Panc1 (cell line): Measurements from ENCODE around the gene TROAP. TPM values are rescaled to one million over a fixed set of nuclear protein-coding genes. Genes with fewer than 3 reads are reported as not detected.
"Not testable (repeated sequence)": the region's sequence is repeated elsewhere in the genome, so short reads cannot be mapped to it uniquely, and the experiment has no call there.

Source experiments
- ATAC-seq: fragments of 200-7000 bp; cut with Tn5 transposase; 2 replicates; pipeline ENCODE4 v1.9.1; 2020; ENCODE audit warnings: mild to moderate bottlenecking, moderate library complexity
- BruUV-seq: library from RNA; stranded (reverse); fragments of 400-500 nt; replicated peaks from 2 replicates; lab custom pipeline; 2021; lab: Mats Ljungman, UMichigan
- CTCF ChIA-PET: fragments of 300-600 bp; sonication (Branson Sonifier 250); formaldehyde crosslinking; loops from one replicate; lab custom pipeline; 2022; ENCODE audit warnings: antibody characterized with exemption; lab: Charles Lee
- POLR2A ChIA-PET: fragments of 300-600 bp; sonication (Branson Sonifier 250); formaldehyde crosslinking; loops from one replicate; lab custom pipeline; 2022; ENCODE audit warnings: antibody characterized with exemption; lab: Charles Lee
- DNase-seq: peaks from one replicate; pipeline ENCODE4 v3.0.0-alpha.2; 2010; ENCODE audit warnings: low read depth, low spot score
- H3K27ac ChIP-seq: 2 replicates; pipeline ENCODE4 v1.5.1; 2011; ENCODE audit warnings: mild to moderate bottlenecking, low read length, inconsistent platforms
- H3K27me3 ChIP-seq: fragments of 200-500 bp; sonication (Bioruptor generic); 2 replicates; pipeline ENCODE4 v1.6.0; 2014; ENCODE audit warnings: low read length, inconsistent platforms; ENCODE audit not compliant: control insufficient read depth, insufficient read depth
- H3K36me3 ChIP-seq: fragments of 200-500 bp; sonication (Bioruptor generic); 2 replicates; pipeline ENCODE4 v1.5.1; 2014; ENCODE audit warnings: inconsistent platforms, mild to moderate bottlenecking, low read length, moderate library complexity; ENCODE audit not compliant: control insufficient read depth, insufficient read depth
- H3K4me1 ChIP-seq: 2 replicates; pipeline ENCODE4 v1.5.1; 2011; ENCODE audit warnings: inconsistent platforms, mild to moderate bottlenecking, low read length, moderate library complexity; ENCODE audit not compliant: control insufficient read depth, insufficient read depth
- H3K4me3 ChIP-seq, 2 experiments: 2 replicates each; pipeline ENCODE4 v1.5.1; 2011 to 2012; ENCODE audit warnings: low read depth in 2 of 2, low read length in 2 of 2, mild to moderate bottlenecking in 2 of 2, inconsistent platforms in 1 of 2, moderate library complexity in 1 of 2
- H3K9me3 ChIP-seq: fragments of 200-500 bp; sonication (Bioruptor generic); 2 replicates; pipeline ENCODE4 v1.5.1; 2014; ENCODE audit warnings: low read depth, mild to moderate bottlenecking, inconsistent platforms, low read length, moderate library complexity; ENCODE audit not compliant: control insufficient read depth, insufficient read depth
- POLR2AphosphoS5 ChIP-seq: IDR thresholded peaks from 2 replicates; pipeline ENCODE4 v1.6.1; 2012; ENCODE audit warnings: mild to moderate bottlenecking, low read depth, low read length, moderate library complexity
- SIN3A ChIP-seq: IDR thresholded peaks from 2 replicates; pipeline ENCODE4 v1.6.1; 2012; ENCODE audit warnings: low read depth, mild to moderate bottlenecking, low read length, moderate library complexity, borderline replicate concordance; ENCODE audit not compliant: insufficient read depth
- TCF7L2 ChIP-seq: IDR thresholded peaks from 2 replicates; pipeline ENCODE4 v1.6.1; 2011; ENCODE audit warnings: mild to moderate bottlenecking, low read depth, low read length, inconsistent platforms
- in situ Hi-C: cut with HindIII; loops from 2 replicates; pipeline ENCODE4 v1.10.0; 2016; ENCODE audit warnings: low sequenced_read_pairs, low pct_unique_long_range_greater_than_20kb
- intact Hi-C: fragments of 100-400 bp; cut with micrococcal nuclease; formaldehyde crosslinking; loops from one replicate; pipeline ENCODE4 v1.10.0; 2022; ENCODE audit not compliant: unreplicated experiment
- total RNA-seq: library from RNA; stranded (reverse); gene quantifications from one replicate; pipeline ENCODE4 v1.2.1, GENCODE V29; 2021; ENCODE audit not compliant: unreplicated experiment
- TF ChIP-seq, protein P1 (sequence below), 2 experiments: IDR thresholded peaks; 2 replicates each; pipeline ENCODE4 v1.6.1; 2011 to 2012; ENCODE audit warnings: low read depth in 2 of 2, control low read depth in 1 of 2, low read length in 1 of 2, mild to moderate bottlenecking in 1 of 2, moderate library complexity in 1 of 2; ENCODE audit not compliant: insufficient read depth in 1 of 2
- TF ChIP-seq, protein P2 (sequence below): fragments of 450-650 bp; IDR thresholded peaks from 2 replicates; pipeline ENCODE4 v1.5.1; 2017; ENCODE audit warnings: mild to moderate bottlenecking

TROAP gene
- total RNA-seq, 1 experiment from 2014 or later, result 50.0 TPM

DNA sequence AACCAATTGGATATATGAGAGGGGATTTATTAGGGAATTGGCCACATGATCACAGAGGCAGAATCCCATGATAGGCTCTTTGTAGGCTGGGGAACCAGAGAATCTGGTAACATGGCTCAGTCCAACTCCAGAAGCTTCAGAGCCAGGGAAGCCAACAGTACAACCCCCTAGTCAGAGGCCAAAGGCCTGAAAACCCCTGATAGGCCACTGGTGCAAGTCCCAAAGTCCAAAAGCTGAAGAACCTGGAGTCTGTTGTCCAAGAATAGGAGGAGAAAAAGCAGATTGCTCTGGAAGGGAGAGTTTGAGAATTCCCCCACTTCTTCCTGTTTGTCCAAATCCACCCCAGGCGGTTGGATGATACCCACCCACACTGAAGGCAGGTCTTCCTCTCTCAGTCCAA lies 8.2 kb upstream of the TROAP start:
- Histone ChIP-seq H3K36me3 (no peaks in the 10 kb centered on the region), H3K27me3 (no peaks in the 10 kb centered on the region), H3K27ac (no peak overlapping the region), H3K4me1 (no peaks in the 10 kb centered on the region), H3K4me3 (no peak overlapping the region), H3K9me3 (no peaks in the 10 kb centered on the region)
- DNase-seq, result no peak
- intact Hi-C loops (no loop called here), in situ Hi-C loops (no loop called here)
- no peak for ATAC-seq
- POLR2A ChIA-PET, result no interaction called here
- no TSS peak for BruUV-seq
- TF ChIP-seq, protein P1, sequence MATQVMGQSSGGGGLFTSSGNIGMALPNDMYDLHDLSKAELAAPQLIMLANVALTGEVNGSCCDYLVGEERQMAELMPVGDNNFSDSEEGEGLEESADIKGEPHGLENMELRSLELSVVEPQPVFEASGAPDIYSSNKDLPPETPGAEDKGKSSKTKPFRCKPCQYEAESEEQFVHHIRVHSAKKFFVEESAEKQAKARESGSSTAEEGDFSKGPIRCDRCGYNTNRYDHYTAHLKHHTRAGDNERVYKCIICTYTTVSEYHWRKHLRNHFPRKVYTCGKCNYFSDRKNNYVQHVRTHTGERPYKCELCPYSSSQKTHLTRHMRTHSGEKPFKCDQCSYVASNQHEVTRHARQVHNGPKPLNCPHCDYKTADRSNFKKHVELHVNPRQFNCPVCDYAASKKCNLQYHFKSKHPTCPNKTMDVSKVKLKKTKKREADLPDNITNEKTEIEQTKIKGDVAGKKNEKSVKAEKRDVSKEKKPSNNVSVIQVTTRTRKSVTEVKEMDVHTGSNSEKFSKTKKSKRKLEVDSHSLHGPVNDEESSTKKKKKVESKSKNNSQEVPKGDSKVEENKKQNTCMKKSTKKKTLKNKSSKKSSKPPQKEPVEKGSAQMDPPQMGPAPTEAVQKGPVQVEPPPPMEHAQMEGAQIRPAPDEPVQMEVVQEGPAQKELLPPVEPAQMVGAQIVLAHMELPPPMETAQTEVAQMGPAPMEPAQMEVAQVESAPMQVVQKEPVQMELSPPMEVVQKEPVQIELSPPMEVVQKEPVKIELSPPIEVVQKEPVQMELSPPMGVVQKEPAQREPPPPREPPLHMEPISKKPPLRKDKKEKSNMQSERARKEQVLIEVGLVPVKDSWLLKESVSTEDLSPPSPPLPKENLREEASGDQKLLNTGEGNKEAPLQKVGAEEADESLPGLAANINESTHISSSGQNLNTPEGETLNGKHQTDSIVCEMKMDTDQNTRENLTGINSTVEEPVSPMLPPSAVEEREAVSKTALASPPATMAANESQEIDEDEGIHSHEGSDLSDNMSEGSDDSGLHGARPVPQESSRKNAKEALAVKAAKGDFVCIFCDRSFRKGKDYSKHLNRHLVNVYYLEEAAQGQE (IDR thresholded peaks at IDR 0.05; ENCODE audit: insufficient read depth in 1 of 2, low read depth in 2 of 2, low read length in 1 of 2), result no peak
- TF ChIP-seq, protein P2, sequence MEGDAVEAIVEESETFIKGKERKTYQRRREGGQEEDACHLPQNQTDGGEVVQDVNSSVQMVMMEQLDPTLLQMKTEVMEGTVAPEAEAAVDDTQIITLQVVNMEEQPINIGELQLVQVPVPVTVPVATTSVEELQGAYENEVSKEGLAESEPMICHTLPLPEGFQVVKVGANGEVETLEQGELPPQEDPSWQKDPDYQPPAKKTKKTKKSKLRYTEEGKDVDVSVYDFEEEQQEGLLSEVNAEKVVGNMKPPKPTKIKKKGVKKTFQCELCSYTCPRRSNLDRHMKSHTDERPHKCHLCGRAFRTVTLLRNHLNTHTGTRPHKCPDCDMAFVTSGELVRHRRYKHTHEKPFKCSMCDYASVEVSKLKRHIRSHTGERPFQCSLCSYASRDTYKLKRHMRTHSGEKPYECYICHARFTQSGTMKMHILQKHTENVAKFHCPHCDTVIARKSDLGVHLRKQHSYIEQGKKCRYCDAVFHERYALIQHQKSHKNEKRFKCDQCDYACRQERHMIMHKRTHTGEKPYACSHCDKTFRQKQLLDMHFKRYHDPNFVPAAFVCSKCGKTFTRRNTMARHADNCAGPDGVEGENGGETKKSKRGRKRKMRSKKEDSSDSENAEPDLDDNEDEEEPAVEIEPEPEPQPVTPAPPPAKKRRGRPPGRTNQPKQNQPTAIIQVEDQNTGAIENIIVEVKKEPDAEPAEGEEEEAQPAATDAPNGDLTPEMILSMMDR, result no peak
- TF ChIP-seq POLR2AphosphoS5 (no peak), SIN3A (no peak), TCF7L2 (no peak)
- CTCF ChIA-PET, result no interaction called here

DNA sequence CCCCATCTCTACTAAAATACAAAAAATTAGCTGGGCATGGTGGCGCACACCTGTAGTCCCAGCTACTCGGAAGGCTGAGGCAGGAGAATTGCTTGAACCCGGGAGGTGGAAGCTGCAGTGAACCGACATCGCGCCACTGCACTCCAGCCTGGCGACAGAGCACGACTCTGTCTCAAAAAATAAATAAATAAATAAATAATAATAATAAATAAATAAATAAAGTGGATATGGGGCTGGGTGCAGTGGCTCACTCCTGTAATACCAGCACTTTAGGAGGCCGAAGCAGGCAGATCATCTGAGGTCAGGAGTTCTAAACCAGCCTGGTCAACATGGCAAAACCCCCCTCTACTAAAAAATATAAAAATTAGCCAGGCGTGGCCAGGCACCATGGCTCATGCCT lies 5.9 kb upstream of the TROAP start:
- CTCF ChIA-PET, BruUV-seq: not testable (repeated sequence)

DNA sequence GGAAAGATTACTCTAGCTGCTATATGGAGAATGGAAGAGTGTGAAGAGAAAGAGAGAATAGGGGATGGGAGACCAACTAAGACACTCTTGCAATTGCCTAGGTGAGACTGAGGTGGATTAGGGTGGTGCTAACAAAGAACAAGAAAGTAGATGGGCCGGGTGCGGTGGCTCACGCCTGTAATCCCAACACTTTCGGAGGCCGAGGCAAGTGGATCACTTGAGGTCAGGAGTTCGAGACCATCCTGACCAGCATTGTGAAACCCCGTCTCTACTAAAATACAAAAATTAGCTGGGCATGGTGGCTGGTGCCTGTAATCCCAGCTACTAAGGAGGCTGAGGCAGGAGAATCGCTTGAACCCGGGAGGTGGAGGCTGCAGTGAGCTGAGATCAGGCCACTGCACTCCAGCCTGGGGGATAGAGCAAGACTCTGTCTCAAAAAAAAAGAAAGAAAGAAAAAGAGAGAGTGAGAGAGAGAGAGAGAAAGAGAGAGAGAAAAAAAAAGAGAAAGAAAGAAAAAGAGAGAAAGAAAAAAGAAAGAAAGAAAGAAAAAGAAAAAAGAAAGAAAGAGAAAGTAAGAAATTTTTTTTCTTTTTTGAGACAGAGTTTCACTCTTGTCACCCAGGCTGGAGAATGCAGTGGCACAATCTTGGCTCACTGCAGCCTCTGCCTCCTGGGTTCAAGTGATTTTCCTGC lies 2.5 kb upstream of the TROAP start:
- H3K27me3 ChIP-seq, in situ Hi-C loops, H3K36me3 ChIP-seq, DNase-seq, H3K4me1 ChIP-seq, BruUV-seq, ATAC-seq, H3K9me3 ChIP-seq, POLR2A ChIA-PET, H3K4me3 ChIP-seq, intact Hi-C loops, H3K27ac ChIP-seq: not testable (repeated sequence)
- CTCF ChIA-PET, result interaction anchor here (0.6 kb wide), 1 partner anchor 17 kb away, joined by 9 read pairs; no protein-coding TSS in a partner anchor

More for the DNA sequence above, 5.9 kb upstream of the TROAP start:
- H3K27me3 ChIP-seq, DNase-seq, H3K4me3 ChIP-seq, POLR2A ChIA-PET, H3K4me1 ChIP-seq, H3K36me3 ChIP-seq, intact Hi-C loops, in situ Hi-C loops, H3K27ac ChIP-seq, H3K9me3 ChIP-seq, ATAC-seq: not testable (repeated sequence)
